ENCODE measurements around the gene JPH4.

Gene JPH4

DNA sequence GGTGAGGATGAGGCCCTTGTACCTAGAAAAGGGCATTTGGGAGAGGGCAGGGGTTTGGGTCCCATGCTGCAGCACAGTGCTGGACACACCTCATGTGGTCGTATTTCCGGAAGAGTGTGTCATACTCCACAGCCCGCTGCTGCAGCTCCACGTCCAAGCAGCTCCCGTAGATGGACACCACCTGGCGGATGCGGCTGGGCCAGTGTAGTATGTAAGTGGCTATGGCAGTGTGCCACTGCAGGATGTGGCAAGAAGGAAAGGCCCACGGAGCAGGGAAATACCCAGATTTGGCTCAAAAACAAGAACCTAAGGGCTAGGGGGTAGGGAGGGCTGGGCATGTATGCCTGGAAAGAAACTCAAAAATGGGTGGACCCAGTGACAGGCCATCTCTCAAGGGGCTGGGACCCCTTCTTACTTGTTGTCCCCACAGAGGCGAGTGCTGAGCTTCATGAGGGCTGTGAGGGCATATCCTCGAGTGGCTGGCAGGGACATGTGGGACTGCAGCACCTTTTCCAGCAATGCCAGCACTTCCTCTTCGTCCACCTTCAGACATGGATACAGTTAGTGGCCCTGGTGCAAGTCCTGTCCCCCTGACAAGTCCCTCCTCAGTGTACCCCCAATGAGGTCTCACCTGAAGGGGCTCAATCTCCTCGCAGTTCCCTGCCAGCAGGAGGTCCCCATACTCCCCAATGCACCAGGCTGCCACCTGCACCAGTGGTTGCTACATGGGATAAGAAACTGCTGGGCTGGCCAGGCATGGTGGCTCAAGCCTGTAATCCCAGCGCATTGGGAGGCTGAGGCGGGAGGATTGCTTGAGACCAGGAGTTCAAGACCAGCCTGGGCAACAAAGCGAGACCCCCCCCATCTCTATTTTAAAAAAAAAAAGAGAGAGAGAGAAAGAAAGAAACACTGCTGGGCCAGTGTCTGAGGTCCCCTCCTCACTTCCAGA is 16.4 kb downstream of the JPH4 start:
- no peak for DNase-seq

DNA sequence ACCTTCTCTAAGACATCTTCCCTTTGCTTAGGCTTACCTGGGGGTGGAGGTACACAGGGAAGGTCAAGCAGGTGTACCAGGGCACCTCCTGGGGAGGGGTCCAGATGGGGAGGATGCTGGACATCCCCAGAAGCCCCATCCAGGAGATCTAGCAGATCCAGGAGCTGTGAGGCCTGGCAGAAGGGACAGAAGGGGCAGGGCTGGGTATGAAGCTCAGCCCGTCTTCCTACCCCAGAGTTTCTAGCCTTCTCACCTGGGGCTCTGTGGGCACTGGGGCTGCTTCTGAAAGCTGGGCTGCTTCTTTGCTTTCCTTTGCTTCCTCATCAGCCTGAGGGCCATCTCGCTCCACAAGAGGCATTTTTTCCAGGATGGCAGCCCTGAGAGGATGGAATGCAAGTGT is 17.3 kb downstream of the JPH4 start:
- DNase-seq: no peak

GRCh38 chr14:23559926-23560520 is 18.6 kb downstream of the JPH4 start:
- no peak for DNase-seq

DNA sequence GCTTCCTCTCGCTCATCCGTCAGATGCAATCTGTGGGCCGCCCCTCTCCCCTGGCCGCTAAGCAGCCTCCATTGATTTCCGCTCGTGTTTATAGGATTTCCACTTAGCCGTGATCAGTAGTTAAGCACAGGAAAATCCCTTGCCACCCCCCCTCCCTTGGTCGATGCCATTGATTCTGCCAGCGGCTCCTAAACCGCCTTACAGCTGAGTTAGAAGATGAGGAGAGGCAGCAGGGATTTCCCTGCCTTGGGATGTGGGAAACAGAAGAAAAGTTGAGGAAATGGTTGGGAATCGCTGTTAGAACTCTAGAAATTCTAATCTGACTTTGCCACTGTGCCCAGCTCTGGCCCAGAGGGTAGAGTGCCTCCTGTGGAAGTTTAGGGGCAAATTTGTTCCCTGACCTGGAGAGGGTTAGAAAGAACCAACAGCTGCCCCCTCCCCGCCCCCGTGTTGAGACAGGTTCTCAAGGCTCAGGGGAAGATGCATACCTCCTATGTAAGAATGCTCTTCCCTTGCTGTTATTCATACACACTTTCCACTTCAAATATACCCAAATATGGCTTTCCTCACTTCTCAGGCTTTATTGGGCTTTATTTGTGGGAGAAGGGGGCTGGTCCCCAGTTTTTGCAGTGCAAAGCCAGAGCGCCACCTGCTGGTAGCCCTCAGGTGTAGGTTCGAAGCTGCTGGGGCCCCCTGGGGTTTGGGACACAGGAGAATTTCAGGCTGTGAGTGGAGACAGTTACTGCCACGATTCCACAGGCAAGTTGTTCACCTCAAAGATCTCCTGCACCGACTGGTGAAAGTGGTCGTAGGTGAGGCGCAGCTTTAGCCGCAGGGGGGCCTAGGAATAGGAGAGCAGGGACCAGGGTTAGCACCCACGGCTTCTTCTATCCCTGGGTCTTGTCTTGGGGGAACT is 19.3 kb downstream of the JPH4 start:
- DNase-seq: peak; percentile 57 to 74

DNA sequence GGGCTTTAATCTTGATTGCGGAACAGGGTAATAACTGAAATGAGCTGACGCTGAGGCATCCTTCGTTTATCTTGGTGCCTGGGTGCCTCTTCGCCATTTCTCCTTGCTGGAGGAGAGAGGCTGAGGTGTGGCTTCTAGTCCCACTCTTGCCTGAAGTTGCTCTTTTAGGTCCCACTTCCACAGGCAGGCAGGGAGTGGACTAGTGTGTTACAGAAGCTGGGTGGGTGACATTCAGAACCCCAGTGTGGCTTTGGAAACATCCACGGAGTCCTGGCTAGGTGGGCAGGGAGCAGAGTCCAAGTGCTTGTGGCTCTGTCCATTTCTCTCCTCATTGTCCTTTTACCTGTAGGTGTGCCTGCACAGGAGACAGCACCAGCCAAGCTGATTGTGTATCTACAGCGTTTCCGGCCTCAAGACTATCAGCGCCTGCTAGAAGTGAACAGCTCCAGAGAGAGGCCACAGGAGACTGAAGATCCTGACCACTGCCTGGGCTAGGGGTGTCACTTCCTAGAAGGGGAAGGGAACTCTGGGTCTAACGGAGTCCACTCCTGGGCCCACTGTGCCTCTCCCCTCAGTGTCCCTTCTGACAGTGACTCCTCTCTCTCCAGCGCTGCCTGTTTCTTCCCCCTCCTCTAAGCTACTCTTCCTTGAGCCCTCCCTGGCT is 20.1 kb downstream of the JPH4 start:
- DNase-seq: no peak

- DNase-seq: no peak
Measured at GRCh38 chr14:23557946-23558345, 20.6 kb downstream of the JPH4 start.

DNA sequence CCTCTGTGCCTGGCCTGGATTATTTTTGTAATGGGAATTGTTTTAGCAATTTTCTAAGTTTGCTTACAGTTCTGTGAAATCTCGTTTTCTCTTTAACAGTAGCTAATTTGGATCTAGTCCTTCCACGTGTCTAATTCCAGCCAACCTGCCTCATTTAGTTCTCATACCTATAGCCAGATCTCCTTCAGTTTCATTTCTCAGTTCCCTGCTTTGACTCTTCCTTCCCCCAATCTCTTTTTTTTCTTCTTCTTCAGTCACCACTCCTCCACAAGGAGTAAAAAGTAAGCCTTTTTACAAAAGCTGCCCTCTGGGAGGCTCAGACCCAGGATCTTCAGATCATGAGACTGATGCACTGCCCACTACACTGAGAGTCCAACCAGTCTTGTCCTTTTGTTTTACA is 21.1 kb downstream of the JPH4 start:
- DNase-seq: no peak

DNA sequence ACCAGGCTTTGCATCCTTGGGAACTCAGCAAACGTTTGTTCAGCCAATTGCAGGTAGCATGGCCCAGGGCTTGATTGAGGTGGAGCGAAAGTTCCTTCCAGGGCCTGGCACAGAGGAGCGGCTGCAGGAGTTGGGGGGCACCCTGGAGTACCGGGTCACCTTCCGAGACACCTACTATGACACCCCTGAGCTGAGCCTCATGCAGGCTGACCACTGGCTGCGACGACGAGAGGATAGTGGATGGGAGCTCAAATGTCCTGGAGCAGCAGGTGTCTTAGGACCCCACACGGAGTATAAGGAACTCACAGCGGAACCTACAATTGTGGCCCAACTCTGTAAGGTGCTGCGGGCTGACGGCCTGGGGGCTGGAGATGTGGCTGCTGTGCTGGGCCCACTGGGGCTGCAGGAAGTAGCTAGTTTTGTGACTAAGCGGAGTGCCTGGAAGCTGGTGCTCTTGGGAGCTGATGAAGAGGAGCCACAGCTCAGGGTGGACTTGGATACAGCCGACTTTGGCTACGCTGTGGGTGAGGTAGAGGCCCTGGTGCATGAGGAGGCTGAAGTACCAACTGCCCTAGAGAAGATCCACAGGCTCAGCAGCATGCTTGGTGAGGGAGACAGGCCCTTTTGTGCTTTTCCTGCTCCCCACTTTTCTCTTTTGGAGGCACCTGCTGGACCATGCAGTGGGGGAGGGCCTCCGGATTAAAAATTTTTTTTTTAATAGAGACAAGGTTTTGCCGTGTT is 21.7 kb downstream of the JPH4 start:
- no peak for DNase-seq

DNA sequence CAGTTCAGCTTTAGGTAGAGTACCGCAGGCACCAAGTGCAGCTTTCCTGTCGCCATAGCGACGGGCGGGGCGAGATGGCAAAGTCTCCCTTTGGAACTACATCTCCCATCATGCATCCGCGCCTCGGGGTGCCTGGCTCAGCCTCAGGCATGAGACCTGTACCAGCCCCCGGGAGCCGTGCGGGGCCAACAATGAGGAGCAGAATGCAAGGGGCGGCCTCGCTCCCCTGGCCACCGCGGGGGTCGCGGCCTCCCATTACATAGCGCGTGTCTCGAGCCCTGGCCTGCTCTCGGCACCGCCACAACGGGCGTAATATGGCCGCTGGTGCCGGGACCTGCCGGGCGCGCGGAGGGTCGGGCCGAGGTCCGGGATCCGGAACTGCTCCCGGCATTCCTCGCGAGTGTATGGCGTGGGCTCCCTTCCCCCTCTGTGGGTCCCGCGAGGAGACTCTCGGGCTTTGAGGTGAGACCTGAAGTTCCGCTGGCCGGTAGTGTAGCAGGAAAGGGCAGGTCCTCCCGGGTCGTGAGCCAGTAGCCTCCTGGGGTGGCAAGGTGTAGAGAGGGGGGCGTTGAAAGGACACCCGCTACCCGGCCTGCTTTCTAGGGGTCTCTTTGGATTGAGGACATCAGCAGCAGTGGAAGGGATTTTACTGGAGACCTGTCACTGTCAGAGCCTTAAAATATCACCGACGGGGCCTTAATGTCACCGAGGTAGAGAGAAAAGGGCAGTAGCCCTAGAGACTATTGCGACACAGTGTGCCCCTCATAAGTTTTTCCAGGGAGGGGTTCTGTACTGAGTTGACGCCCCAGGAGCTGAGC is 22.5 kb downstream of the JPH4 start, which contains the start of gene THTPA:
TSS of gene THTPA (plus strand) at position 390 of the 818 bp plus-strand sequence. CDS start 487 bp downstream, outside the sequence.
- peak; percentile 92 to 94 for DNase-seq

GRCh38 chr14:23555533-23555881 is 23.1 kb downstream of the JPH4 start:
- DNase-seq: no peak

- DNase-seq: peak; percentile 53 to 79
Measured at GRCh38 chr14:23551266-23552028, 27.1 kb downstream of the JPH4 start, which contains the start of gene ZFHX2. ZFHX2 (minus strand) TSS chr14:23551765; CDS start chr14:23535325, 16,440 bp downstream.

- DNase-seq: no peak
Measured at GRCh38 chr14:23550812-23551265, 27.8 kb downstream of the JPH4 start.

DNA sequence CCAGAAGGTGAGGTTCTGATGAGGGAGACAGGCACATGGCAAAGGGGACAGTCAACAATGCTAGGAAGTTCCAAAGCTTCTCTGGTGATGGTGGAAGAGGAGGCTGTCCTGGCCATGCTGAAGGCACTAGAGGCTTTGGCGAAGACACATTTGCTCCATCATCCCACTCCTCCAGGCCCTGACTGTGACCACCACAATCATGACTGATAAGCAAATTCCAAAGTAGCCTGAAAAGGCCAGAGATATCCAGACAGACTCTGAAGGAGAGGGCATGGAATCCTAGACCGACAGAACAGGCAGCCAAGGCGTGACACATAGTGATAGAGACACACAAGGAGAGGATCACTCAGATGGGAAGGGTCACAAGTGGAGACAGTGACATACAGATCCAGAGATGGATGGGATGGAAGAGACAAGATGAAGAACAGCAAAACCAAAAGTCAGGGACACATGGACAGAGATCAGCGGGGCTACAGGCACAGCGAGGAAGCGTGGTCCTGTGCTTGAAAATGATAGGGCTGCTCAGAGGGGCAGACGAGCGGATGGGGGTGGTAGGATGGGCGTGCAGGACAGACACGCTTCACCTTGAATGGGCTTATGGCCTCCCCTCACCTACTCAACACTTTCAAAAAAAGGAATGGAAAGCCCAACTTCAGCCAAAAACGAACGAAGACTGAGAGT is 28.3 kb downstream of the JPH4 start:
- DNase-seq: no peak

DNA sequence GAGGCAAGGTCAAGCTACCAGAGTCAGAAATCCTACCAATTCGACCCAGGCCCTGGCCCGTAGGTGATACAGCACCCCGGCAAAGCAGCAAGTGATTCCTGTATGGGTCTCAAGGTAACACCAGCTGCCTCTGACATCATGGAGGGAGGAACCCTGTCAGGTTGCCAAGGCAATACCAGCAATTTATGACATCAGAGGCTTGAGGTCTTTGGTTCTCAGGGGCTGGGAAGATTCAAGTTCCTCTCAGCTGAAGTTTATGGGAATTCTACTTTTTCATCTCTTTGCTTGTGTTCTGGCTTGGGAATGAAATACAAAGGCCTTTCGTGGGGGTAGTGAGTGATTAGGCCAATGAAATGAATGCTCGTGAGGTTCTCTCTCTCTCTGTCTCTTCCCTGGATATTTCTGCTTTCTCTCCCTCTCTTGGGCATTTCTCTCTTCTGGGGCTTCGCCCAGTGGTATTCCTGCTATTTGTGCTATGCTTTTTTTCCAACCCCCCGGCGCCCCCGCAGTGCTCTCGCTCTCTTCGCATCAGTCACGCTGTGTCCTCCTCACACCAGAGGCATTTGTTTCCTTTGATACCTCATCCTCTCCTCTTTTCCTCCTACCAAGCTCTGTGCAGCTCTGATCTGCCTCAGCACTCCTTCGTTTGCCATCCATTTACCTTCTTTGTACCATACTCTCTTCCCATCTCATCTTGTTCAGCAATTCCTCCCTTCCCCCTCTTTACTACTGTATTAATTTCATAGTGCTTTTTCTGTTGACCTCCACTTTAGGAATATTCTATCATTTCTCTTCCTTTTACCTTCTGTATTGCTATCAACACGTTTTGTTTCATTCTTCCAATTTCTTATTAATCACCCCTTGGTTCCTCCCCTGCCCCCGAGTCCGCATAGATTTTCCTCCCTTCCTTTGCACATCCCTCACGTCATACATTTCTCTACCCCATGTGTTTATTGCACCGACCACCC is 30.0 kb downstream of the JPH4 start:
- no peak for DNase-seq

GRCh38 chr14:23547924-23548323 is 30.7 kb downstream of the JPH4 start:
- DNase-seq: no peak

DNA sequence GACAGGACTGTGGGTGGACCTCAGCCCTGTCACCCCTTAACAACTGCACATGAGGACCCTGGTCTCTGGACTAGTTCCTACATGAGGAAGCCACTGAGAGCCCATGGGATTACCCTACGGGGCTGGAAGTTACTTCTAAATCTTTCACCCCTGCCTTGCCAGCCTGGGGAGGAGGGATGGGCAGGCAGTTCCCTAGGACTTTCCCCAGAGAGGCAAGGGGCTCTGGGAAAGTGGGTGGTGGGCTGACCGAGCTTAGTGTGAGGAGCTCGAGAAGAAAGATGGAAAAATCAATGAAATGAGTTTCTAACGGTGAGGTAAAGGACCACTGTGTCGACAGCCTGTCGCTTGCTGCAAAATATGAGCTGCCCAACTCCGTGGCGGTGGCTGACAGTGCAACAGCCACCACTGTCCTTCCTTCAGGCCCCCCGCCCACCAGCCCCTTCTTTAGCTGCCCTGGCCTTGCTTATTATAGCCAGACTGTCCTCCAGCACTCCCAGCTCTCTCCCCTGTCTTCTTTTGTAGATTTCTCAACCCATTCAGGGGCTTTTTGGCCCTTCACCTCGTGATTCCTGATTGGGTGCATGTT is 32.0 kb downstream of the JPH4 start:
- DNase-seq: no peak

GRCh38 chr14:23545740-23546365 is 32.7 kb downstream of the JPH4 start:
- DNase-seq: no peak
